WTC11 (cell line): ENCODE data around the gene CD28. TPM values are rescaled to one million over a fixed set of nuclear protein-coding genes. Genes with fewer than 3 reads are reported as not detected.

Experiments used
- ATAC-seq: fragments of 200-7000 bp; cut with Tn5 transposase; 2 replicates; pipeline ENCODE4 v1.10.0; 2021; ENCODE audit warnings: mild to moderate bottlenecking, moderate library complexity
- CTCF ChIA-PET: fragments of 300-600 bp; sonication (Branson Sonifier 250); formaldehyde crosslinking; loops from one replicate; lab custom pipeline; 2021; ENCODE audit warnings: antibody characterized with exemption; lab: Charles Lee
- POLR2A ChIA-PET: fragments of 350-600 bp; sonication (Branson Sonifier 250); formaldehyde crosslinking; loops from one replicate; lab custom pipeline; 2021; ENCODE audit warnings: antibody characterized with exemption; lab: Charles Lee
- DNase-seq: peaks from one replicate; pipeline ENCODE4 v3.0.0; 2021; ENCODE audit warnings: low spot score
- H3K27ac Mint-ChIP-seq: 2 replicates; pipeline ENCODE4 v1.8.0; 2021; ENCODE audit warnings: mixed read lengths
- H3K27me3 Mint-ChIP-seq: 2 replicates; pipeline ENCODE4 v1.8.0; 2021; ENCODE audit warnings: low read depth, mild to moderate bottlenecking, moderate library complexity, mixed read lengths
- H3K36me3 Mint-ChIP-seq: 2 replicates; pipeline ENCODE4 v1.8.0; 2021; ENCODE audit warnings: mixed read lengths
- H3K4me1 Mint-ChIP-seq: 2 replicates; pipeline ENCODE4 v1.8.0; 2022; ENCODE audit warnings: mixed read lengths
- H3K4me3 Mint-ChIP-seq: 2 replicates; pipeline ENCODE4 v1.8.0; 2021; ENCODE audit warnings: mild to moderate bottlenecking, moderate library complexity, mixed read lengths
- H3K9me3 Mint-ChIP-seq: 2 replicates; pipeline ENCODE4 v1.8.0; 2021; ENCODE audit warnings: mixed read lengths
- ATF1 ChIP-seq: sonication (generic); formaldehyde crosslinking; IDR thresholded peaks from 2 replicates; pipeline ENCODE4 v1.8.1; 2023; ENCODE audit warnings: mild to moderate bottlenecking, moderate library complexity, missing genetic modification reagents
- CBFB ChIP-seq: sonication (generic); formaldehyde crosslinking; IDR thresholded peaks from 2 replicates; pipeline ENCODE4 v1.8.1; 2022; ENCODE audit warnings: mild to moderate bottlenecking, low read depth, missing genetic modification reagents
- CDX4 ChIP-seq: fragments of 250-450 bp; sonication (Bioruptor Pico); IDR thresholded peaks from 2 replicates; pipeline ENCODE4 v1.9.0; 2021; ENCODE audit warnings: moderate library complexity, mild to moderate bottlenecking, inconsistent platforms, borderline replicate concordance
- CREB1 ChIP-seq: sonication (generic); formaldehyde crosslinking; IDR thresholded peaks from 2 replicates; pipeline ENCODE4 v1.8.0; 2023; ENCODE audit warnings: mild to moderate bottlenecking, missing genetic modification reagents
- CTCF ChIP-seq: fragments of 200-600 bp; IDR thresholded peaks from 2 replicates; pipeline ENCODE4 v1.8.0; 2022; ENCODE audit warnings: antibody characterized with exemption
- E2F1 ChIP-seq: sonication (generic); formaldehyde crosslinking; IDR thresholded peaks from 2 replicates; pipeline ENCODE4 v1.8.0; 2022; ENCODE audit warnings: mild to moderate bottlenecking, missing genetic modification reagents
- ERG ChIP-seq: fragments of 250-450 bp; sonication (Bioruptor Pico); IDR thresholded peaks from 2 replicates; pipeline ENCODE4 v1.8.0; 2021; ENCODE audit warnings: mild to moderate bottlenecking
- ESRRA ChIP-seq: sonication (generic); formaldehyde crosslinking; IDR thresholded peaks from 2 replicates; pipeline ENCODE4 v1.8.1; 2022; ENCODE audit warnings: mild to moderate bottlenecking, missing genetic modification reagents, borderline replicate concordance
- ETV6 ChIP-seq: sonication (generic); formaldehyde crosslinking; IDR thresholded peaks from 2 replicates; pipeline ENCODE4 v1.8.1; 2022; ENCODE audit warnings: mild to moderate bottlenecking, missing genetic modification reagents
- HMGXB4 ChIP-seq: sonication (generic); formaldehyde crosslinking; IDR thresholded peaks from 2 replicates; pipeline ENCODE4 v1.8.1; 2023; ENCODE audit warnings: mild to moderate bottlenecking, moderate library complexity, missing genetic modification reagents
- IRF1 ChIP-seq: sonication (generic); formaldehyde crosslinking; IDR thresholded peaks from 2 replicates; pipeline ENCODE4 v1.8.0; 2023; ENCODE audit warnings: missing genetic modification reagents
- MAX ChIP-seq: sonication (generic); formaldehyde crosslinking; IDR thresholded peaks from 2 replicates; pipeline ENCODE4 v1.8.0; 2022; ENCODE audit warnings: mild to moderate bottlenecking, missing genetic modification reagents
- NFATC4 ChIP-seq: fragments of 250-450 bp; sonication (Bioruptor Pico); IDR thresholded peaks from 2 replicates; pipeline ENCODE4 v1.9.0; 2021; ENCODE audit warnings: mild to moderate bottlenecking
- NR2C2 ChIP-seq: sonication (generic); formaldehyde crosslinking; IDR thresholded peaks from 2 replicates; pipeline ENCODE4 v1.8.0; 2022; ENCODE audit warnings: mild to moderate bottlenecking, missing genetic modification reagents
- NR3C1 ChIP-seq: sonication (generic); formaldehyde crosslinking; conservative IDR thresholded peaks from 2 replicates; pipeline ENCODE4 v1.8.1; 2023; ENCODE audit warnings: low read depth, mild to moderate bottlenecking, missing genetic modification reagents
- SP1 ChIP-seq: sonication (generic); formaldehyde crosslinking; conservative IDR thresholded peaks from 2 replicates; pipeline ENCODE4 v1.8.1; 2022; ENCODE audit warnings: missing genetic modification reagents
- TP53 ChIP-seq: sonication (generic); formaldehyde crosslinking; IDR thresholded peaks from 2 replicates; pipeline ENCODE4 v1.8.1; 2023; ENCODE audit warnings: mild to moderate bottlenecking, missing genetic modification reagents
- ZBTB21 ChIP-seq: sonication (generic); formaldehyde crosslinking; IDR thresholded peaks from 2 replicates; pipeline ENCODE4 v1.8.1; 2023; ENCODE audit warnings: mild to moderate bottlenecking, missing genetic modification reagents, borderline replicate concordance
- ZNF263 ChIP-seq: sonication (generic); formaldehyde crosslinking; IDR thresholded peaks from 2 replicates; pipeline ENCODE4 v1.8.1; 2022; ENCODE audit warnings: low read depth, mild to moderate bottlenecking, moderate library complexity, missing genetic modification reagents
- ZNF281 ChIP-seq: sonication (generic); formaldehyde crosslinking; IDR thresholded peaks from 2 replicates; pipeline ENCODE4 v1.8.0; 2023; ENCODE audit warnings: mild to moderate bottlenecking, missing genetic modification reagents
- total RNA-seq: library from RNA; stranded (reverse); gene quantifications from 3 replicates; pipeline ENCODE4 v1.2.3, GENCODE V29; 2021

CD28 gene
- total RNA-seq, 1 experiment from 2014 or later = 0.11 TPM

GRCh38 chr2:203780231-203780630 lies 73.8 kb downstream of the CD28 start:
- no peaks in the 10 kb centered on the region for H3K27me3 Mint-ChIP-seq
- no peaks in the 10 kb centered on the region for H3K4me1 Mint-ChIP-seq
- H3K27ac Mint-ChIP-seq = no peak overlapping the region
- no peaks in the 10 kb centered on the region for H3K9me3 Mint-ChIP-seq
- DNase-seq = no peak
- no peaks in the 10 kb centered on the region for H3K36me3 Mint-ChIP-seq
- H3K4me3 Mint-ChIP-seq = no peak overlapping the region
- ChIA-PET CTCF (interaction anchor here (0.6 kb wide), 1 partner anchor 1950 kb away, joined by 6 read pairs; no protein-coding TSS in a partner anchor), POLR2A (no interaction called here)
- no peak for ATAC-seq
- TF ChIP-seq ATF1 (no peak), CDX4 (no peak), TP53 (CRISPR knock-in tag) (no peak), ZNF263 (CRISPR knock-in tag) (no peak), HMGXB4 (no peak), NR2C2 (no peak), ERG (no peak), ETV6 (CRISPR knock-in tag) (no peak), ZBTB21 (CRISPR knock-in tag) (no peak), CBFB (CRISPR knock-in tag) (no peak), E2F1 (CRISPR knock-in tag) (no peak), MAX (CRISPR knock-in tag) (no peak), IRF1 (CRISPR knock-in tag) (no peak), CREB1 (CRISPR knock-in tag) (no peak), ESRRA (CRISPR knock-in tag) (no peak), NFATC4 (CRISPR knock-in tag) (no peak), NR3C1 (no peak), CTCF (no peak), ZNF281 (CRISPR knock-in tag) (no peak), SP1 (CRISPR knock-in tag) (no peak)
